ENCODE results near the gene SPEN.

The SPEN gene

GRCh38 chr1:15826810-15827507, 20.5 kb upstream of the SPEN start:
- TF ChIP-seq POLR2AphosphoS5 (IDR thresholded peaks at IDR 0.05; ENCODE audit: low read depth, low read length) (no peak), SIN3A (IDR thresholded peaks at IDR 0.05; ENCODE audit: borderline replicate concordance, insufficient read depth, low read length) (no peak), FOXP2 (optimal IDR thresholded peaks at IDR 0.05; ENCODE audit: borderline replicate concordance, extremely low read depth, extremely low read length, insufficient read depth) (no peak), TAF1 (IDR thresholded peaks at IDR 0.05; ENCODE audit: borderline replicate concordance, insufficient read depth, low read length) (no peak), REST (IDR thresholded peaks at IDR 0.05; ENCODE audit: insufficient read depth in 1 of 2, low read depth in 2 of 2, low read length in 2 of 2) (no peak)

- TF ChIP-seq POLR2AphosphoS5 (IDR thresholded peaks at IDR 0.05; ENCODE audit: low read depth, low read length) (no peak), FOXP2 (optimal IDR thresholded peaks at IDR 0.05; ENCODE audit: borderline replicate concordance, extremely low read depth, extremely low read length, insufficient read depth) (no peak), REST (IDR thresholded peaks at IDR 0.05; ENCODE audit: insufficient read depth in 1 of 2, low read depth in 2 of 2, low read length in 2 of 2) (no peak), TAF1 (IDR thresholded peaks at IDR 0.05; ENCODE audit: borderline replicate concordance, insufficient read depth, low read length) (no peak), SIN3A (IDR thresholded peaks at IDR 0.05; ENCODE audit: borderline replicate concordance, insufficient read depth, low read length) (no peak)
These were observed 17.2 kb upstream of the SPEN start for GRCh38 chr1:15830258-15830657.

- TF ChIP-seq TAF1 (IDR thresholded peaks at IDR 0.05; ENCODE audit: borderline replicate concordance, insufficient read depth, low read length) (no peak), SIN3A (IDR thresholded peaks at IDR 0.05; ENCODE audit: borderline replicate concordance, insufficient read depth, low read length) (no peak)
These were observed 14.3 kb upstream of the SPEN start for GRCh38 chr1:15833069-15833679.

- TF ChIP-seq SIN3A (IDR thresholded peaks at IDR 0.05; ENCODE audit: borderline replicate concordance, insufficient read depth, low read length) (0 out of 2 replicates have a peak, but pooled peaks have one; percentile 0), REST (IDR thresholded peaks at IDR 0.05; ENCODE audit: insufficient read depth in 1 of 2, low read depth in 2 of 2, low read length in 2 of 2) (no peak)
These were observed 13.6 kb upstream of the SPEN start for GRCh38 chr1:15833842-15834405.

- TF ChIP-seq FOXP2 (optimal IDR thresholded peaks at IDR 0.05; ENCODE audit: borderline replicate concordance, extremely low read depth, extremely low read length, insufficient read depth) (peak; percentile 60), TAF1 (IDR thresholded peaks at IDR 0.05; ENCODE audit: borderline replicate concordance, insufficient read depth, low read length) (no peak), POLR2AphosphoS5 (IDR thresholded peaks at IDR 0.05; ENCODE audit: low read depth, low read length) (peak; percentile 60; the same call in 1 of the 2 replicates)
These were observed 12.9 kb upstream of the SPEN start for GRCh38 chr1:15834406-15835204.

Data from PFSK-1 (cell line).